Measurements from ENCODE around the gene BRI3. TPM values are rescaled to one million over a fixed set of nuclear protein-coding genes. Genes with fewer than 3 reads are reported as not detected.

BRI3 gene
- total RNA-seq, 1 donor from 2014 or later = 344 TPM

- no peak overlapping the region for H3K27ac Mint-ChIP-seq (ENCODE audit: unreplicated experiment)
- no peak for TF ChIP-seq CTCF (IDR thresholded peaks at IDR 0.05)
- H3K36me3 Mint-ChIP-seq (ENCODE audit: unreplicated experiment) = peaks cover 28% of the 10 kb centered on the region
- no peaks in the 10 kb centered on the region for H3K4me1 Mint-ChIP-seq (ENCODE audit: unreplicated experiment)
- H3K9me3 Mint-ChIP-seq (ENCODE audit: unreplicated experiment) = no peaks in the 10 kb centered on the region
- H3K4me3 Mint-ChIP-seq (ENCODE audit: unreplicated experiment) = no peak overlapping the region
- H3K27me3 Mint-ChIP-seq (ENCODE audit: unreplicated experiment) = no peaks in the 10 kb centered on the region
- DNase-seq (ENCODE audit: extremely low spot score, unreplicated experiment) = no peak
Measured at GRCh38 chr7:98305951-98306535, 24.6 kb downstream of the BRI3 start.

GRCh38 chr7:98307971-98308466 is 26.5 kb downstream of the BRI3 start:
- DNase-seq (ENCODE audit: extremely low spot score, unreplicated experiment) = no peak
- Mint-ChIP-seq H3K27ac (ENCODE audit: unreplicated experiment) (no peak overlapping the region), H3K36me3 (ENCODE audit: unreplicated experiment) (peaks cover 25% of the 10 kb centered on the region), H3K9me3 (ENCODE audit: unreplicated experiment) (no peaks in the 10 kb centered on the region), H3K4me1 (ENCODE audit: unreplicated experiment) (no peaks in the 10 kb centered on the region), H3K27me3 (ENCODE audit: unreplicated experiment) (no peaks in the 10 kb centered on the region), H3K4me3 (ENCODE audit: unreplicated experiment) (no peak overlapping the region)
- TF ChIP-seq CTCF (IDR thresholded peaks at IDR 0.05) = no peak

- no peak overlapping the region for H3K4me3 Mint-ChIP-seq (ENCODE audit: unreplicated experiment)
- no peaks in the 10 kb centered on the region for H3K9me3 Mint-ChIP-seq (ENCODE audit: unreplicated experiment)
- H3K27me3 Mint-ChIP-seq (ENCODE audit: unreplicated experiment) = no peaks in the 10 kb centered on the region
- H3K27ac Mint-ChIP-seq (ENCODE audit: unreplicated experiment) = no peak overlapping the region
- no peak for DNase-seq (ENCODE audit: extremely low spot score, unreplicated experiment)
- H3K4me1 Mint-ChIP-seq (ENCODE audit: unreplicated experiment) = no peaks in the 10 kb centered on the region
- TF ChIP-seq CTCF (IDR thresholded peaks at IDR 0.05) = no peak
- H3K36me3 Mint-ChIP-seq (ENCODE audit: unreplicated experiment) = peaks cover 22% of the 10 kb centered on the region
Measured at GRCh38 chr7:98309566-98309965, 28.1 kb downstream of the BRI3 start.

GRCh38 chr7:98312201-98312600 is 30.7 kb downstream of the BRI3 start:
- Mint-ChIP-seq H3K27me3 (ENCODE audit: unreplicated experiment) (no peaks in the 10 kb centered on the region), H3K36me3 (ENCODE audit: unreplicated experiment) (peaks cover 31% of the 10 kb centered on the region), H3K27ac (ENCODE audit: unreplicated experiment) (no peak overlapping the region), H3K4me1 (ENCODE audit: unreplicated experiment) (no peaks in the 10 kb centered on the region), H3K9me3 (ENCODE audit: unreplicated experiment) (no peaks in the 10 kb centered on the region), H3K4me3 (ENCODE audit: unreplicated experiment) (no peak overlapping the region)
- no peak for TF ChIP-seq CTCF (IDR thresholded peaks at IDR 0.05)
- no peak for DNase-seq (ENCODE audit: extremely low spot score, unreplicated experiment)

- Mint-ChIP-seq H3K4me3 (ENCODE audit: unreplicated experiment) (no peak overlapping the region), H3K27ac (ENCODE audit: unreplicated experiment) (no peak overlapping the region), H3K36me3 (ENCODE audit: unreplicated experiment) (peaks cover 30% of the 10 kb centered on the region), H3K27me3 (ENCODE audit: unreplicated experiment) (no peaks in the 10 kb centered on the region), H3K9me3 (ENCODE audit: unreplicated experiment) (no peaks in the 10 kb centered on the region), H3K4me1 (ENCODE audit: unreplicated experiment) (no peaks in the 10 kb centered on the region)
- TF ChIP-seq CTCF (IDR thresholded peaks at IDR 0.05) = no peak
- no peak for DNase-seq (ENCODE audit: extremely low spot score, unreplicated experiment)
Measured at GRCh38 chr7:98314469-98314868, 33.0 kb downstream of the BRI3 start.

All from osteocyte (in vitro differentiated cells).